Liver (tissue), 9 donors: ENCODE data around the gene AMOTL1. TPM values are rescaled to one million over a fixed set of nuclear protein-coding genes. Genes with fewer than 3 reads are reported as not detected.

Experiments
- DNase-seq: peaks from one replicate; pipeline ENCODE4 v3.0.0-alpha.2; 2017; ENCODE audit warnings: low spot score
- H3K27ac ChIP-seq, 2 donors: one replicate each; pipeline ENCODE4 v1.7.0; 2013; ENCODE audit warnings: inconsistent platforms in 2 of 2, low read length in 2 of 2, control low read depth in 1 of 2, low read depth in 1 of 2, mild to moderate bottlenecking in 1 of 2
- H3K27me3 ChIP-seq, 4 donors: one replicate each; pipeline versions ENCODE4 v1.6.1 to v1.7.0; 2013; ENCODE audit warnings: low read length in 3 of 4, inconsistent platforms in 1 of 4, mild to moderate bottlenecking in 1 of 4, moderate library complexity in 1 of 4; ENCODE audit not compliant: control insufficient read depth in 4 of 4, insufficient read depth in 4 of 4
- H3K36me3 ChIP-seq, 4 donors: one replicate each; pipeline versions ENCODE4 v1.6.1 to v1.7.0; 2013; ENCODE audit warnings: low read length in 3 of 4, mild to moderate bottlenecking in 3 of 4, low read depth in 1 of 4, moderate library complexity in 1 of 4; ENCODE audit not compliant: control insufficient read depth in 4 of 4, insufficient read depth in 3 of 4
- H3K4me1 ChIP-seq, 4 donors: one replicate each; pipeline versions ENCODE4 v1.6.1 to v1.7.0; 2013; ENCODE audit warnings: low read length in 3 of 4, mild to moderate bottlenecking in 3 of 4, moderate library complexity in 1 of 4; ENCODE audit not compliant: control insufficient read depth in 4 of 4, insufficient read depth in 4 of 4
- H3K4me3 ChIP-seq, 3 donors: one replicate each; pipeline versions ENCODE4 v1.6.1 to v1.7.0; 2013; ENCODE audit warnings: low read length in 3 of 3, control low read depth in 1 of 3, low read depth in 1 of 3, mild to moderate bottlenecking in 1 of 3
- H3K9ac ChIP-seq, 2 donors: one replicate each; pipeline ENCODE4 v1.7.0; 2013; ENCODE audit warnings: low read length in 2 of 2, mild to moderate bottlenecking in 2 of 2, moderate library complexity in 2 of 2, control low read depth in 1 of 2, low read depth in 1 of 2
- H3K9me3 ChIP-seq, 4 donors: one replicate each; pipeline versions ENCODE4 v1.6.1 to v1.7.0; 2013; ENCODE audit warnings: low read length in 3 of 4; ENCODE audit not compliant: control insufficient read depth in 4 of 4
- ATF3 ChIP-seq: IDR thresholded peaks from 2 replicates; pipeline ENCODE4 v1.6.1; 2016; ENCODE audit warnings: antibody characterized with exemption
- CTCF ChIP-seq: fragments of 150-350 bp; IDR thresholded peaks from 2 replicates; pipeline ENCODE4 v1.5.1; 2017; ENCODE audit warnings: improper control_type of control experiment, low read depth, low read length; ENCODE audit not compliant: missing input control
- FOXA1 ChIP-seq: IDR thresholded peaks from 2 replicates; pipeline ENCODE4 v1.6.1; 2016; ENCODE audit warnings: antibody characterized with exemption
- FOXA2 ChIP-seq: IDR thresholded peaks from 2 replicates; pipeline ENCODE4 v1.6.1; 2016; ENCODE audit warnings: antibody characterized with exemption
- GABPA ChIP-seq, 2 donors: IDR thresholded peaks in 1 of 2; conservative IDR thresholded peaks in 1 of 2; 2 replicates each; pipeline ENCODE4 v1.6.1; 2016; ENCODE audit warnings: antibody characterized with exemption in 2 of 2, mild to moderate bottlenecking in 1 of 2, moderate library complexity in 1 of 2
- HNF4A ChIP-seq, 2 donors: conservative IDR thresholded peaks; 2 replicates each; pipeline ENCODE4 v1.6.1; 2016; ENCODE audit warnings: antibody characterized with exemption in 2 of 2, mild to moderate bottlenecking in 2 of 2
- HNF4G ChIP-seq: IDR thresholded peaks from 2 replicates; pipeline ENCODE4 v1.6.1; 2016; ENCODE audit warnings: antibody characterized with exemption
- JUND ChIP-seq, 2 donors: IDR thresholded peaks; 2 replicates each; pipeline ENCODE4 v1.6.1; 2016; ENCODE audit warnings: antibody characterized with exemption in 2 of 2
- MAX ChIP-seq: IDR thresholded peaks from 2 replicates; pipeline ENCODE4 v1.6.1; 2016; ENCODE audit warnings: antibody characterized with exemption
- NR2F2 ChIP-seq: IDR thresholded peaks from 2 replicates; pipeline ENCODE4 v1.6.1; 2016; ENCODE audit warnings: antibody characterized with exemption
- RAD21 ChIP-seq, 2 donors: IDR thresholded peaks; 2 replicates each; pipeline ENCODE4 v1.6.1; 2016; ENCODE audit warnings: antibody characterized with exemption in 2 of 2, mild to moderate bottlenecking in 2 of 2
- REST ChIP-seq: IDR thresholded peaks from 2 replicates; pipeline ENCODE4 v1.6.1; 2016; ENCODE audit warnings: antibody characterized with exemption, mild to moderate bottlenecking
- SP1 ChIP-seq: IDR thresholded peaks from 2 replicates; pipeline ENCODE4 v1.6.1; 2018; ENCODE audit warnings: antibody characterized with exemption, mild to moderate bottlenecking
- TAF1 ChIP-seq: conservative IDR thresholded peaks from 2 replicates; pipeline ENCODE4 v1.6.1; 2016; ENCODE audit warnings: antibody characterized with exemption, mild to moderate bottlenecking
- YY1 ChIP-seq: IDR thresholded peaks from 2 replicates; pipeline ENCODE4 v1.6.1; 2016; ENCODE audit warnings: antibody characterized with exemption, mild to moderate bottlenecking
- WGBS: extraction: QIAGEN DNeasy Blood & Tissue Kit; methylation state at CpG from one replicate; pipeline ENCODE4 v1.1.7; 2013; 5-methylcytosine and 5-hydroxymethylcytosine counted together
- polyA plus RNA-seq, 2 donors: library from polyadenylated mRNA; stranded (reverse) in 1 of 2; unstranded in 1 of 2; fragments of 200-250 nt in 1 of 2; fragments of >200 nt in 1 of 2; fragmentation: Nextera tagmentation in 1 of 2; extraction: Ambion mirVana in 1 of 2; gene quantifications; one replicate each; pipeline versions ENCODE4 v1.2.1 to v1.2.3, GENCODE V29; 2013 to 2015
- total RNA-seq, 2 donors: library from RNA; depleted of rRNA; stranded (reverse); fragments of >200 nt; gene quantifications; one replicate each; pipeline ENCODE4 v1.2.3, GENCODE V29; 2014
- donor health status: healthy.
- donor health status: healthy.
- donor health status: healthy.
- donor health status: healthy.
- donor health status: healthy.

AMOTL1 gene
- total and polyA plus RNA-seq, 4 donors: 2.2 to 29.5 (median 7.2) TPM

DNA sequence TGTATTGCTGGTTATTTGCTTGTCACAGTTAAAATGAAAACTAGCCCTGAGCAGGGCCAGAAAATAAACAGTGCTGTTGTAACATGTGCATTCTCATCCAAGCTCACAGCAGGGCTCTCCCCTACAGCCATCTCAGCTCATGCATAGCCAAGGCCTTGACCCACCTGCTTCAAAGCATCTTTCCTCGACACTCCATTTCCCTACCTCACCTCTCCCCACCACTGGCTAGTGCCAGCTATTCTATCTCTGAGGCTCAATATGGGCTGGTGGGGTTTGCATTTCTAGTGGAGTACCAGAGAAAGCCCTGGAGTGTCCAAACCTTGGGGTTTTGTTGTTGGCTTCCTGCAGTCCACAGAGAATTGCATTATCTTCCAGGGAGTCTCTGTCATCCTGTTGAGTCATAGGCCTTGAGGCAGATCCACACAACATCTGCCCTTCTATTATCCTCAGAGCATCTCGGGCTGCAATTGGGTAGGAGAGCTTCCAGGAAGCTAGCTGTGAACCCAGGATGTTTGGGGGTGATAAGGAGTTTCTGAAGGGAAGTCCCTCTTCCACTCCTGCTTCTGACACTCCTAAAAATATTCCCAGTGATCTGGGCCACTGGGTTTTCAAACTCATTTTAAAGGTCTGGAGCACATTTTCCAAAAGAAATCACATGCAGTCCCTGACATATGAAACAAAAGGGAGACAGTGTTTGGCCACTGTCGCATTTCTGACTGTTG is 36.1 kb upstream of the AMOTL1 start:
- WGBS: 72% methylated on average over 3 of the region's 3 CpGs
- Histone ChIP-seq H3K27me3 (no peaks in the 10 kb centered on the region), H3K36me3 (no peaks in the 10 kb centered on the region), H3K9ac (no peak overlapping the region), H3K27ac (peak overlapping the region; percentile 5 to 32), H3K4me1 (no peaks in the 10 kb centered on the region), H3K4me3 (no peak overlapping the region), H3K9me3 (no peaks in the 10 kb centered on the region)
- DNase-seq: no peak
- TF ChIP-seq HNF4G (no peak), REST (no peak), FOXA1 (no peak), HNF4A (conservative IDR thresholded peaks at IDR 0.05) (no peak)

- peak; percentile 34 for TF ChIP-seq SP1
- TF ChIP-seq CTCF: no peak
- TF ChIP-seq JUND (IDR thresholded peaks at IDR 0.05): no peak
- peak; percentile 63 for TF ChIP-seq NR2F2
- TF ChIP-seq GABPA (IDR thresholded peaks at IDR 0.05 in 1 of 2, conservative IDR thresholded peaks at IDR 0.05 in 1 of 2): no peak
- TF ChIP-seq TAF1: no peak
These were observed 35.4 kb upstream of the AMOTL1 start for GRCh38 chr11:94732617-94733281.

GRCh38 chr11:94734563-94735275 is 33.4 kb upstream of the AMOTL1 start:
- no peak for TF ChIP-seq YY1
- no peak for TF ChIP-seq GABPA (IDR thresholded peaks at IDR 0.05 in 1 of 2, conservative IDR thresholded peaks at IDR 0.05 in 1 of 2)
- TF ChIP-seq RAD21 (IDR thresholded peaks at IDR 0.05): no peak
- TF ChIP-seq MAX: no peak
- no peak for TF ChIP-seq HNF4G
- TF ChIP-seq ATF3: no peak
- no peak for TF ChIP-seq FOXA2
- Histone ChIP-seq H3K4me1 (no peaks in the 10 kb centered on the region), H3K9ac (no peak overlapping the region), H3K36me3 (no peaks in the 10 kb centered on the region), H3K9me3 (no peaks in the 10 kb centered on the region), H3K4me3 (no peak overlapping the region), H3K27me3 (no peaks in the 10 kb centered on the region), H3K27ac (no peak overlapping the region)
- WGBS: 93% methylated on average over 4 of the region's 4 CpGs
- no peak for DNase-seq

More at GRCh38 chr11:94732617-94733281, 35.4 kb upstream of the AMOTL1 start:
- Histone ChIP-seq H3K4me1 (no peaks in the 10 kb centered on the region), H3K9ac (no peak overlapping the region), H3K27me3 (no peaks in the 10 kb centered on the region), H3K27ac (peak overlapping the region in 1 of 2 donors; percentile 32), H3K9me3 (no peaks in the 10 kb centered on the region), H3K4me3 (no peak overlapping the region), H3K36me3 (no peaks in the 10 kb centered on the region)
- DNase-seq: no peak
- 76% methylated on average over 7 of the region's 7 CpGs for WGBS
